Measurements from ENCODE around the gene TAS1R1.

The TAS1R1 gene

DNA sequence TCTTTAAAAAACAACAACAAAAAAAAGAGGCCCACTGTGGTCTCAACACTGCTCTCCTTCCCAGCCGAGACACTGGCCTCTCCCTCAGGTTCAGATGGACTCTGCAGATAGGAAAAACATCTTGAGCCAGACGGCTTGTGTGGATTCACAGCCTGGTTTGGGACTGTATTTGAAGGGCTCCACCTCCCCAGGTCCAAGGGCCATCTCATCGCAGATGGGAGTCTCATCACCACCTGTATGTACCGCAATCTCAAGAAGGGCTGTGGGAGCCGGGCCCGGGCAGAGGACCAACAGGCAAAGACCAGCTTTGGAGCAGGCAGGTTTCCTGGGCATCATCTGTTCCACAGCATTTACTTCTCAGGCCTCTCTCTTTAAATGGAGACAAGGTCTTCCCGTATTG is 34.9 kb downstream of the TAS1R1 start:
- Histone ChIP-seq H3F3A (ENCODE audit: control insufficient read depth, insufficient read depth) (peaks cover under 1% of the 10 kb centered on the region; the same call in 1 of the 2 replicates), H3K36me3 (ENCODE audit: control insufficient read depth, low read length) (peaks cover 43% of the 10 kb centered on the region), H3K27me3 (ENCODE audit: control insufficient read depth, low read length) (no peaks in the 10 kb centered on the region), H3K27ac (ENCODE audit: low read depth, low read length) (no peak overlapping the region), H3K4me3 (ENCODE audit: low read length) (no peak overlapping the region), H3K9me3 (ENCODE audit: control insufficient read depth, insufficient read depth, low read length) (no peaks in the 10 kb centered on the region), H3K4me2 (ENCODE audit: low read length) (no peak overlapping the region), H4K20me1 (ENCODE audit: control insufficient read depth, insufficient read depth, low read depth, low read length) (no peaks in the 10 kb centered on the region), H3K79me2 (ENCODE audit: control insufficient read depth, low read length) (no peaks in the 10 kb centered on the region), H3K4me1 (ENCODE audit: control insufficient read depth, low read length) (peaks cover 11% of the 10 kb centered on the region), H3K9me2 (replicated peaks; ENCODE audit: control insufficient read depth, low read length) (no peaks in the 10 kb centered on the region)
- TF ChIP-seq, protein P1, sequence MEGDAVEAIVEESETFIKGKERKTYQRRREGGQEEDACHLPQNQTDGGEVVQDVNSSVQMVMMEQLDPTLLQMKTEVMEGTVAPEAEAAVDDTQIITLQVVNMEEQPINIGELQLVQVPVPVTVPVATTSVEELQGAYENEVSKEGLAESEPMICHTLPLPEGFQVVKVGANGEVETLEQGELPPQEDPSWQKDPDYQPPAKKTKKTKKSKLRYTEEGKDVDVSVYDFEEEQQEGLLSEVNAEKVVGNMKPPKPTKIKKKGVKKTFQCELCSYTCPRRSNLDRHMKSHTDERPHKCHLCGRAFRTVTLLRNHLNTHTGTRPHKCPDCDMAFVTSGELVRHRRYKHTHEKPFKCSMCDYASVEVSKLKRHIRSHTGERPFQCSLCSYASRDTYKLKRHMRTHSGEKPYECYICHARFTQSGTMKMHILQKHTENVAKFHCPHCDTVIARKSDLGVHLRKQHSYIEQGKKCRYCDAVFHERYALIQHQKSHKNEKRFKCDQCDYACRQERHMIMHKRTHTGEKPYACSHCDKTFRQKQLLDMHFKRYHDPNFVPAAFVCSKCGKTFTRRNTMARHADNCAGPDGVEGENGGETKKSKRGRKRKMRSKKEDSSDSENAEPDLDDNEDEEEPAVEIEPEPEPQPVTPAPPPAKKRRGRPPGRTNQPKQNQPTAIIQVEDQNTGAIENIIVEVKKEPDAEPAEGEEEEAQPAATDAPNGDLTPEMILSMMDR (IDR thresholded peaks at IDR 0.05; ENCODE audit: low read depth, low read length, poor library complexity, severe bottlenecking): no peak
- no peak for TF ChIP-seq EZH2phosphoT487 (IDR thresholded peaks at IDR 0.05; ENCODE audit: borderline replicate concordance, low read length)

DNA sequence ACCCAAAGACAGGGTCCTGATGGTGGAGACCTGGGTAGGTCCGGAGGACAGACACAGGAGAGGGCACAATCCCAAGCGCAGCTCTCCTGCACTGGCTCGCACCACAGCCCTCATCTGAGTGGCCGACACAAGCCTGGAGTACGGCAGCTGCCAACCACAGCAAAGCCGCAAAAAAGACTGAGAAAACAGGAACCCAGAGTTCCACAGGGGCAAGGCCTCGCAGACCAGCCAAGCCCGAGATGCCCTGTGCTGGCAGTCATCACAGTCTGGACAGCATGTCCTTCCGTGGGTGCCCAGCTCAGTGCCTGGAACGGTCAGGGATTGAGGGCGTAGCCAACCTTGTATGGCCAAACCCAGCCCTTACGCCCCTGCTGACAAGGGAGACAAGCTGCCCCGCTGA is 36.1 kb downstream of the TAS1R1 start:
- no peaks in the 10 kb centered on the region for H3K9me3 ChIP-seq (ENCODE audit: control insufficient read depth, insufficient read depth, low read length)
- H3K4me2 ChIP-seq (ENCODE audit: low read length): no peak overlapping the region
- peaks cover 42% of the 10 kb centered on the region for H3K36me3 ChIP-seq (ENCODE audit: control insufficient read depth, low read length)
- peaks cover 11% of the 10 kb centered on the region for H3K4me1 ChIP-seq (ENCODE audit: control insufficient read depth, low read length)
- no peak overlapping the region for H3K4me3 ChIP-seq (ENCODE audit: low read length)
- no peaks in the 10 kb centered on the region for H3K79me2 ChIP-seq (ENCODE audit: control insufficient read depth, low read length)
- TF ChIP-seq, protein P1 (IDR thresholded peaks at IDR 0.05; ENCODE audit: low read depth, low read length, poor library complexity, severe bottlenecking): no peak
- no peak for TF ChIP-seq EZH2phosphoT487 (IDR thresholded peaks at IDR 0.05; ENCODE audit: borderline replicate concordance, low read length)
- no peak overlapping the region for H3K27ac ChIP-seq (ENCODE audit: low read depth, low read length)
- no peaks in the 10 kb centered on the region for H4K20me1 ChIP-seq (ENCODE audit: control insufficient read depth, insufficient read depth, low read depth, low read length)
- no peaks in the 10 kb centered on the region for H3K9me2 ChIP-seq (replicated peaks; ENCODE audit: control insufficient read depth, low read length)
- no peaks in the 10 kb centered on the region for H3K27me3 ChIP-seq (ENCODE audit: control insufficient read depth, low read length)
- H3F3A ChIP-seq (ENCODE audit: control insufficient read depth, insufficient read depth): peaks cover 3% of the 10 kb centered on the region; the same call in 1 of the 2 replicates

DNA sequence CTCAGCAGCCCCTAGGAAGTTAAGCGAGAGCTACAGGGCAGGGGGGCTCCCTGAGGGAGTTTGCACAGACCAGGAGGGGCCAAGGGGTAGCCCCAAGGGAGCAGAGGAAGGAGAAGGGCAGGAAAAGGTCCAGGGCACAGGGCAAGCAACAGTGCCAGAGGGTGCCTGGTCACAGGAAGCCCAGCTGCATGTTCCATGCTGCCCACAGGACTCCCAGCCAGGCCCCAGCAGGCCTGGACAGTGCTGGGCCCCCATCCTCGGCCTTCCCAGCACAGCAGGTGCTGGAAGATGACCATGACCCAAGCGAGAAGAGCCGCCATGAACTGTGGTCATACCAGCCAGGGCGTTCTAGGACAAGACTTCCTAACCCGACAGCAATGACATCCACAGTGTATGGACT is 36.5 kb downstream of the TAS1R1 start:
- peaks cover 42% of the 10 kb centered on the region for H3K36me3 ChIP-seq (ENCODE audit: control insufficient read depth, low read length)
- peaks cover 10% of the 10 kb centered on the region for H3K4me1 ChIP-seq (ENCODE audit: control insufficient read depth, low read length)
- H3K9me2 ChIP-seq (replicated peaks; ENCODE audit: control insufficient read depth, low read length): no peaks in the 10 kb centered on the region
- no peaks in the 10 kb centered on the region for H4K20me1 ChIP-seq (ENCODE audit: control insufficient read depth, insufficient read depth, low read depth, low read length)
- no peak overlapping the region for H3K4me2 ChIP-seq (ENCODE audit: low read length)
- no peaks in the 10 kb centered on the region for H3K79me2 ChIP-seq (ENCODE audit: control insufficient read depth, low read length)
- TF ChIP-seq, protein P1 (IDR thresholded peaks at IDR 0.05; ENCODE audit: low read depth, low read length, poor library complexity, severe bottlenecking): no peak
- TF ChIP-seq EZH2phosphoT487 (IDR thresholded peaks at IDR 0.05; ENCODE audit: borderline replicate concordance, low read length): no peak
- no peaks in the 10 kb centered on the region for H3K9me3 ChIP-seq (ENCODE audit: control insufficient read depth, insufficient read depth, low read length)
- H3K4me3 ChIP-seq (ENCODE audit: low read length): no peak overlapping the region
- H3K27ac ChIP-seq (ENCODE audit: low read depth, low read length): no peak overlapping the region
- H3F3A ChIP-seq (ENCODE audit: control insufficient read depth, insufficient read depth): peaks cover 3% of the 10 kb centered on the region; the same call in 1 of the 2 replicates
- H3K27me3 ChIP-seq (ENCODE audit: control insufficient read depth, low read length): no peaks in the 10 kb centered on the region
